Esophagus muscularis mucosa (tissue), 4 donors: ENCODE results near the gene VAT1. TPM values are rescaled to one million over a fixed set of nuclear protein-coding genes. Genes with fewer than 3 reads are reported as not detected.

Experiments used
- DNase-seq: peaks from one replicate; pipeline ENCODE4 v3.0.0-alpha.2; 2017; ENCODE audit errors: extremely low spot score
- H3K27ac ChIP-seq, 4 donors: fragments of 200-600 bp; sonication (generic); replicated peaks in 1 of 4; 1 replicate in 3 of 4; 2 replicates in 1 of 4; pipeline ENCODE4 v1.5.1; 2016 to 2019; ENCODE audit warnings: mild to moderate bottlenecking in 1 of 4
- H3K27me3 ChIP-seq, 4 donors: fragments of 200-600 bp; sonication (generic); one replicate each; pipeline versions ENCODE4 v1.5.1 to v1.6.0; 2016 to 2019
- H3K36me3 ChIP-seq, 4 donors: fragments of 200-600 bp; sonication (generic); one replicate each; pipeline ENCODE4 v1.5.1; 2016 to 2019
- H3K4me1 ChIP-seq, 4 donors: fragments of 200-600 bp; sonication (generic); one replicate each; pipeline ENCODE4 v1.5.1; 2016 to 2019
- H3K4me3 ChIP-seq, 4 donors: fragments of 200-600 bp; sonication (generic); 1 replicate in 2 of 4; 2 replicates in 2 of 4; pipeline ENCODE4 v1.5.1; 2016 to 2019; ENCODE audit warnings: mild to moderate bottlenecking in 4 of 4, moderate library complexity in 1 of 4
- H3K9me3 ChIP-seq, 4 donors: fragments of 200-600 bp; sonication (generic); 1 replicate in 3 of 4; 2 replicates in 1 of 4; pipeline ENCODE4 v1.5.1; 2016 to 2019
- CTCF ChIP-seq, 3 experiments: fragments of 200-600 bp in 2 of 3; fragments of 450-650 bp in 1 of 3; sonication (generic) in 2 of 3; IDR thresholded peaks; one replicate each; pipeline ENCODE4 v1.5.1; 2017 to 2019; ENCODE audit warnings: antibody characterized with exemption in 3 of 3, mild to moderate bottlenecking in 2 of 3, moderate library complexity in 1 of 3
- EP300 ChIP-seq: sonication (generic); formaldehyde crosslinking; IDR thresholded peaks from one replicate; pipeline ENCODE4 v1.6.1; 2017; ENCODE audit warnings: antibody characterized with exemption
- POLR2A ChIP-seq: fragments of 450-650 bp; IDR thresholded peaks from one replicate; pipeline ENCODE4 v1.6.1; 2017; ENCODE audit warnings: antibody characterized with exemption, moderate library complexity, mild to moderate bottlenecking, low read depth
- POLR2AphosphoS5 ChIP-seq, 2 donors: sonication (generic); formaldehyde crosslinking; IDR thresholded peaks; one replicate each; pipeline ENCODE4 v1.6.1; 2017; ENCODE audit warnings: antibody characterized with exemption in 2 of 2
- WGBS: methylation state at CpG from one replicate; pipeline ENCODE4 v1.1.5; 2018; 5-methylcytosine and 5-hydroxymethylcytosine counted together
- intact Hi-C: fragments of 100-400 bp; cut with DNase I; formaldehyde crosslinking; loops from one replicate; pipeline ENCODE4 v1.15.1; 2023
- total RNA-seq, 4 donors: library from RNA; depleted of rRNA; stranded (reverse); fragments of >200 nt; gene quantifications; one replicate each; pipeline versions ENCODE4 v1.1.0 to v1.2.1, GENCODE V29; 2016

The VAT1 gene
- total RNA-seq, 4 donors from 2014 or later = 106 to 190 (median 139) TPM

GRCh38 chr17:42991471-42991870, 30.7 kb downstream of the VAT1 start:
- H3K27ac ChIP-seq = no peak overlapping the region
- H3K4me1 ChIP-seq = peaks cover 0 to 2% (median 0%) of the 10 kb centered on the region in 4 donors
- H3K9me3 ChIP-seq = no peaks in the 10 kb centered on the region
- 88% methylated on average over 6 of the region's 6 CpGs for WGBS
- TF ChIP-seq CTCF (IDR thresholded peaks at IDR 0.05) = no peak
- no peak overlapping the region for H3K4me3 ChIP-seq
- intact Hi-C loops = no loop called here
- no peak for DNase-seq
- no peaks in the 10 kb centered on the region for H3K27me3 ChIP-seq
- peaks cover 39 to 84% (median 76%) of the 10 kb centered on the region in 4 donors for H3K36me3 ChIP-seq

GRCh38 chr17:42989726-42990652, 32.2 kb downstream of the VAT1 start:
- Histone ChIP-seq H3K27ac (no peak overlapping the region), H3K36me3 (peaks cover 46 to 97% (median 87%) of the 10 kb centered on the region in 4 donors), H3K4me3 (no peak overlapping the region), H3K9me3 (no peaks in the 10 kb centered on the region), H3K4me1 (peaks cover 0 to 5% (median 3%) of the 10 kb centered on the region in 4 donors), H3K27me3 (no peaks in the 10 kb centered on the region)
- 86% methylated on average over 6 of the region's 6 CpGs for WGBS
- no peak for DNase-seq
- TF ChIP-seq POLR2AphosphoS5 (IDR thresholded peaks at IDR 0.05) = no peak
- TF ChIP-seq CTCF (IDR thresholded peaks at IDR 0.05) = no peak
- no peak for TF ChIP-seq EP300
- TF ChIP-seq POLR2A = no peak
- intact Hi-C loops = no loop called here

GRCh38 chr17:42989141-42989540, 33.0 kb downstream of the VAT1 start:
- H3K27ac ChIP-seq = no peak overlapping the region
- H3K4me1 ChIP-seq = peaks cover 0 to 9% (median 6%) of the 10 kb centered on the region in 4 donors
- no peaks in the 10 kb centered on the region for H3K27me3 ChIP-seq
- no peak overlapping the region for H3K4me3 ChIP-seq
- intact Hi-C loops = no loop called here
- 86% methylated on average over 5 of the region's 5 CpGs for WGBS
- TF ChIP-seq POLR2A (no peak), POLR2AphosphoS5 (IDR thresholded peaks at IDR 0.05) (no peak), EP300 (no peak), CTCF (IDR thresholded peaks at IDR 0.05) (no peak)
- H3K9me3 ChIP-seq = no peaks in the 10 kb centered on the region
- peaks cover 46 to 96% (median 85%) of the 10 kb centered on the region in 4 donors for H3K36me3 ChIP-seq
- DNase-seq = no peak

GRCh38 chr17:42985225-42985624, 37.0 kb downstream of the VAT1 start:
- TF ChIP-seq EP300 = no peak
- TF ChIP-seq POLR2A = no peak
- no peak for TF ChIP-seq CTCF (IDR thresholded peaks at IDR 0.05)
- TF ChIP-seq POLR2AphosphoS5 (IDR thresholded peaks at IDR 0.05) = no peak
- Histone ChIP-seq H3K27ac (peak overlapping the region in 1 of 4 donors; percentile 16), H3K36me3 (peaks cover 34 to 60% (median 51%) of the 10 kb centered on the region in 4 donors)

More at GRCh38 chr17:42985225-42985624, 37.0 kb downstream of the VAT1 start:
- DNase-seq = no peak
- H3K27me3 ChIP-seq = no peaks in the 10 kb centered on the region
- no peaks in the 10 kb centered on the region for H3K9me3 ChIP-seq
- no peak overlapping the region for H3K4me3 ChIP-seq
- intact Hi-C loops = no loop called here
- H3K4me1 ChIP-seq = peaks cover 9 to 32% (median 24%) of the 10 kb centered on the region in 4 donors
- WGBS = 46% methylated on average over 1 of the region's 1 CpG
